PC-9 (cell line): ENCODE measurements around the gene COLEC11. TPM values are rescaled to one million over a fixed set of nuclear protein-coding genes. Genes with fewer than 3 reads are reported as not detected.

Source experiments
- BruUV-seq: library from RNA; stranded (reverse); fragments of 400-500 nt; replicated peaks from 2 replicates; lab custom pipeline; 2021; lab: Mats Ljungman, UMichigan
- CTCF ChIA-PET: fragments of 300-600 bp; sonication (Branson Sonifier 250); formaldehyde crosslinking; loops from one replicate; lab custom pipeline; 2022; ENCODE audit warnings: antibody characterized with exemption; lab: Charles Lee
- POLR2A ChIA-PET: fragments of 300-600 bp; sonication (Branson Sonifier 250); formaldehyde crosslinking; loops from one replicate; lab custom pipeline; 2022; ENCODE audit warnings: antibody characterized with exemption; ENCODE audit not compliant: unreplicated experiment; lab: Charles Lee
- DNase-seq, 2 experiments: peaks; one replicate each; pipeline versions ENCODE4 v3.0.0 to v3.0.0-alpha.2; 2015 to 2022; ENCODE audit warnings: mixed read lengths in 1 of 2
- H2AFZ ChIP-seq: fragments of 200-600 bp; sonication (generic); 2 replicates; pipeline ENCODE4 v1.8.1; 2017; ENCODE audit warnings: antibody characterized with exemption
- H3F3A ChIP-seq: fragments of 200-600 bp; sonication (generic); 2 replicates; pipeline ENCODE4 v1.8.1; 2017; ENCODE audit warnings: antibody characterized with exemption, mild to moderate bottlenecking, low read depth; ENCODE audit not compliant: insufficient read depth
- H3K27ac ChIP-seq: fragments of 200-600 bp; sonication (generic); 2 replicates; pipeline ENCODE4 v1.6.1; 2016; ENCODE audit warnings: mixed run types
- H3K27me3 ChIP-seq: fragments of 200-600 bp; sonication (generic); 2 replicates; pipeline ENCODE4 v1.6.1; 2016; ENCODE audit warnings: low read depth, mixed run types; ENCODE audit not compliant: insufficient read depth
- H3K36me3 ChIP-seq: fragments of 200-600 bp; sonication (generic); 2 replicates; pipeline ENCODE4 v1.6.1; 2016; ENCODE audit warnings: low read depth, mixed run types
- H3K4me1 ChIP-seq: fragments of 200-600 bp; sonication (generic); replicated peaks from 2 replicates; pipeline ENCODE4 v1.6.1; 2016; ENCODE audit warnings: mixed run types; ENCODE audit not compliant: insufficient read depth
- H3K4me2 ChIP-seq: fragments of 200-600 bp; sonication (generic); 2 replicates; pipeline ENCODE4 v1.6.1; 2017; ENCODE audit warnings: mixed run types
- H3K4me3 ChIP-seq: fragments of 200-600 bp; sonication (generic); 2 replicates; pipeline ENCODE4 v1.6.1; 2016; ENCODE audit warnings: mixed run types
- H3K79me2 ChIP-seq: fragments of 200-600 bp; sonication (generic); 2 replicates; pipeline ENCODE4 v1.6.1; 2017; ENCODE audit warnings: low read depth, mixed run types
- H3K9me2 ChIP-seq: fragments of 200-600 bp; sonication (generic); 2 replicates; pipeline ENCODE4 v1.8.1; 2017; ENCODE audit warnings: mild to moderate bottlenecking; ENCODE audit not compliant: insufficient read depth
- H3K9me3 ChIP-seq: fragments of 200-600 bp; sonication (generic); 2 replicates; pipeline ENCODE4 v1.8.1; 2016; ENCODE audit warnings: low read depth; ENCODE audit not compliant: insufficient read depth
- H4K20me1 ChIP-seq: fragments of 200-600 bp; sonication (generic); 2 replicates; pipeline ENCODE4 v1.8.1; 2017; ENCODE audit not compliant: insufficient read depth
- EZH2 ChIP-seq: fragments of 200-600 bp; sonication (generic); IDR thresholded peaks from 2 replicates; pipeline ENCODE4 v1.8.0; 2017; ENCODE audit warnings: antibody characterized with exemption, low read depth
- intact Hi-C: fragments of 100-400 bp; cut with micrococcal nuclease; formaldehyde crosslinking; loops from one replicate; pipeline ENCODE4 v1.10.0; 2022; ENCODE audit not compliant: unreplicated experiment
- total RNA-seq: library from RNA; stranded (reverse); gene quantifications from 2 replicates; pipeline ENCODE4 v1.2.3, GENCODE V29; 2021
- TF ChIP-seq, protein P1 (sequence below): fragments of 200-600 bp; sonication (generic); conservative IDR thresholded peaks from 2 replicates; pipeline ENCODE4 v1.6.1; 2017; ENCODE audit warnings: mixed run types, antibody characterized with exemption, mild to moderate bottlenecking, moderate library complexity

COLEC11 gene
- total RNA-seq, 1 experiment from 2014 or later = 2.4 TPM

DNA sequence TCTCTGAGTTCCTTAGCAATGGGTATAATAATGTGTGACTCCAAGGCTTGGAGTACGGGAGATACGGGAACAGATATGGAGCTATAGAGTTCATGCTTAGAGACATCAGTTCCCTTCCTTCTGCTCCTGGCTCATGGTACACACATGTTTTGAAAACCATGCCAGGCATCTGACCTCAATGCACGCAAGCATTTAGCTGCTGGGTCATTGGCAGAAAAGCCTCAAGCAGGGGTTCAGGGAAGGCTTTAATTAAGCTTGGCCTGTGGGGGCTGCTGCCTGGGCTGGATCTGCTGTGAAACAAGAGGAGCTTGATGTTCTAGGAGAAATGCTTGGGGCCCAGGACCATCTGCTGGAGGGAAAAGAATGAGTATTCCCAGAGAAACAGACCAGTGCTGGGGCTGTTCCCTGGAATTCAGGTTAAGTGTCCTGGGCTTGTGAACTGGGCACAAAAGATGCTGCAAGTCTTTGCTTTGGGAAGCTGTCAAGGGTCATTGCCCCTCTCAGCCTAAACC, 66.3 kb downstream of the COLEC11 start:
- BruUV-seq = no TSS peak
- Histone ChIP-seq H3K9me2 (no peaks in the 10 kb centered on the region), H3K4me1 (no peaks in the 10 kb centered on the region), H4K20me1 (no peaks in the 10 kb centered on the region), H3K9me3 (no peaks in the 10 kb centered on the region; the same call in 1 of the 2 replicates), H3K79me2 (no peaks in the 10 kb centered on the region), H3K4me2 (no peak overlapping the region), H3K27ac (no peak overlapping the region), H3K36me3 (no peaks in the 10 kb centered on the region), H3K4me3 (no peak overlapping the region), H2AFZ (no peak overlapping the region), H3F3A (no peaks in the 10 kb centered on the region), H3K27me3 (peaks cover 14% of the 10 kb centered on the region)
- no peak for DNase-seq
- POLR2A ChIA-PET = no interaction called here
- intact Hi-C loops = no loop called here
- CTCF ChIA-PET = no interaction called here
- no peak for TF ChIP-seq EZH2
- TF ChIP-seq, protein P1, sequence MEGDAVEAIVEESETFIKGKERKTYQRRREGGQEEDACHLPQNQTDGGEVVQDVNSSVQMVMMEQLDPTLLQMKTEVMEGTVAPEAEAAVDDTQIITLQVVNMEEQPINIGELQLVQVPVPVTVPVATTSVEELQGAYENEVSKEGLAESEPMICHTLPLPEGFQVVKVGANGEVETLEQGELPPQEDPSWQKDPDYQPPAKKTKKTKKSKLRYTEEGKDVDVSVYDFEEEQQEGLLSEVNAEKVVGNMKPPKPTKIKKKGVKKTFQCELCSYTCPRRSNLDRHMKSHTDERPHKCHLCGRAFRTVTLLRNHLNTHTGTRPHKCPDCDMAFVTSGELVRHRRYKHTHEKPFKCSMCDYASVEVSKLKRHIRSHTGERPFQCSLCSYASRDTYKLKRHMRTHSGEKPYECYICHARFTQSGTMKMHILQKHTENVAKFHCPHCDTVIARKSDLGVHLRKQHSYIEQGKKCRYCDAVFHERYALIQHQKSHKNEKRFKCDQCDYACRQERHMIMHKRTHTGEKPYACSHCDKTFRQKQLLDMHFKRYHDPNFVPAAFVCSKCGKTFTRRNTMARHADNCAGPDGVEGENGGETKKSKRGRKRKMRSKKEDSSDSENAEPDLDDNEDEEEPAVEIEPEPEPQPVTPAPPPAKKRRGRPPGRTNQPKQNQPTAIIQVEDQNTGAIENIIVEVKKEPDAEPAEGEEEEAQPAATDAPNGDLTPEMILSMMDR = no peak

DNA sequence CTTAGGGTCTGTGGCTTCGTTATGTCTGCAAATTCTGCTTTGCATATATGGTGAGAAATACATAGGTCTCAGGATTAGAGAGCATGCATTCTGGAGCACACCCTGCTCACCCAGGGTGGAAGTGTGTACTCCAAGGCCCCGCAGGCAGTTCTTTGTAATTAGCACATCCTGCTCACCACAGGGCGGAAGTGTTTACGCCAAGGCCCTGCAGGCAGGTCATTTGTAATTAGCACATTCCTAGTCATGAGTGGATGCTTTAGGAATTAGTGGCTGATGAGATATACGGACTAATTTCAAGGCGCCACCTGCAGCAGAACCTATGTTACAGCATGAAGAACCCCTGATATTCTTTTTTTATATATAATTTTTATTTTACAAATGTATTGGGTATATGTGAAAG, 67.3 kb downstream of the COLEC11 start:
- TF ChIP-seq, protein P1 = no peak
- TF ChIP-seq EZH2 = no peak
- ChIA-PET POLR2A (no interaction called here), CTCF (no interaction called here)

DNA sequence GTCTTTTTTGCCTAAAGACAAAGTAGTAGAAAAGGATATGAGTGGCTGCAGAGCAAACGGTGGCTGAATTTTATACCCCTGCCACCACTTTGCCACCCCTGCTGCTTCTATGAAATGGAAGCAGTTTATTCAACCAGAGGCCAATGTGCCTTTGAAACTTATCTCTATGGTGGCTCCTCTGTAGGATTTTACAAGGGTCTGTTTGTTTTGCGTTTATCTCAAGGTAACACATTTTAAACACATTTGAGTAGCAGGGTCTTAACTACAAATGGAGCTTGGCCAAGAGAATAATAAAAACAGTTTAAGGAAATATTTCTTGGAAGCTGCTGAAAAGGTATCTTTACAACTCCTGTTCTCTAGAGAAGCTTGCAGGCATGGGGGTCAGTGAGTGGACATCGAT, 69.2 kb downstream of the COLEC11 start:
- ChIA-PET CTCF (no interaction called here), POLR2A (no interaction called here)
- H3K9me2 ChIP-seq = no peaks in the 10 kb centered on the region
- TF ChIP-seq EZH2 = no peak
- TF ChIP-seq, protein P1 = no peak
- H3K9me3 ChIP-seq = no peaks in the 10 kb centered on the region; the same call in 1 of the 2 replicates
- H3K4me2 ChIP-seq = no peak overlapping the region
- no peak overlapping the region for H3K4me3 ChIP-seq
- H4K20me1 ChIP-seq = no peaks in the 10 kb centered on the region
- BruUV-seq = no TSS peak
- intact Hi-C loops = no loop called here
- no peak overlapping the region for H3K27ac ChIP-seq
- no peaks in the 10 kb centered on the region for H3K36me3 ChIP-seq
- no peaks in the 10 kb centered on the region for H3F3A ChIP-seq
- H3K4me1 ChIP-seq = no peaks in the 10 kb centered on the region
- no peak overlapping the region for H2AFZ ChIP-seq
- H3K27me3 ChIP-seq = peaks cover 38% of the 10 kb centered on the region
- H3K79me2 ChIP-seq = no peaks in the 10 kb centered on the region
- DNase-seq = no peak

More for the DNA sequence above, 67.3 kb downstream of the COLEC11 start:
- no TSS peak for BruUV-seq
- peak in 1 of 2 experiments; percentile 52 for DNase-seq
- Histone ChIP-seq H3K9me2 (no peaks in the 10 kb centered on the region), H3K36me3 (no peaks in the 10 kb centered on the region), H3K4me2 (no peak overlapping the region), H3F3A (no peaks in the 10 kb centered on the region), H4K20me1 (no peaks in the 10 kb centered on the region), H2AFZ (no peak overlapping the region), H3K79me2 (no peaks in the 10 kb centered on the region), H3K4me3 (no peak overlapping the region), H3K27me3 (peaks cover 21% of the 10 kb centered on the region), H3K27ac (no peak overlapping the region), H3K9me3 (no peaks in the 10 kb centered on the region; the same call in 1 of the 2 replicates), H3K4me1 (no peaks in the 10 kb centered on the region)
- intact Hi-C loops = no loop called here
